HepG2 (cell line): ENCODE data around the gene ZP2. TPM values are rescaled to one million over a fixed set of nuclear protein-coding genes. Genes with fewer than 3 reads are reported as not detected.
A peak's percentile ranks its signal among the peaks of the same experiment; 100 is the strongest.

ENCODE experiments used
- ARHGAP35 ChIP-seq: sonication (generic); formaldehyde crosslinking; IDR thresholded peaks from 2 replicates; pipeline ENCODE4 v1.9.0; 2022; ENCODE audit warnings: mild to moderate bottlenecking, inconsistent platforms, moderate library complexity, missing genetic modification reagents, borderline replicate concordance
- ATF7-NPFF ChIP-seq: sonication (generic); formaldehyde crosslinking; IDR thresholded peaks from 2 replicates; pipeline ENCODE4 v1.8.1; 2023; ENCODE audit warnings: mild to moderate bottlenecking, low read depth, missing genetic modification reagents, moderate library complexity
- ELF3 ChIP-seq: IDR thresholded peaks from 2 replicates; pipeline ENCODE4 v1.6.1; 2016; ENCODE audit warnings: missing genetic modification reagents, missing compliant biosample characterization
- MTF2 ChIP-seq: sonication (generic); formaldehyde crosslinking; IDR thresholded peaks from 2 replicates; pipeline ENCODE4 v1.5.0; 2020; ENCODE audit warnings: missing genetic modification reagents, borderline replicate concordance
- MYC ChIP-seq: sonication (generic); formaldehyde crosslinking; IDR thresholded peaks from 2 replicates; pipeline ENCODE4 v1.9.0; 2021; ENCODE audit warnings: missing genetic modification reagents, borderline replicate concordance
- POLR2G ChIP-seq: fragments of 200-400 bp; formaldehyde crosslinking; IDR thresholded peaks from 2 replicates; pipeline ENCODE4 v1.6.1; 2018; ENCODE audit warnings: mild to moderate bottlenecking, low read depth, low read length, moderate library complexity
- PPARG ChIP-seq: conservative IDR thresholded peaks from 2 replicates; pipeline ENCODE4 v1.6.1; 2016; ENCODE audit warnings: missing biosample characterization, missing genetic modification reagents
- SAP130 ChIP-seq: IDR thresholded peaks from 2 replicates; pipeline ENCODE4 v1.6.1; 2016; ENCODE audit warnings: low read depth
- SP4 ChIP-seq: sonication (generic); formaldehyde crosslinking; IDR thresholded peaks from 2 replicates; pipeline ENCODE4 v1.8.1; 2023; ENCODE audit warnings: mild to moderate bottlenecking, missing genetic modification reagents
- TAF15 ChIP-seq: fragments of 200-400 bp; formaldehyde crosslinking; IDR thresholded peaks from one replicate; pipeline ENCODE4 v1.6.1; 2018; ENCODE audit warnings: mild to moderate bottlenecking, low read depth, low read length; ENCODE audit not compliant: poor library complexity, severe bottlenecking
- ZC3H13 ChIP-seq: sonication (generic); formaldehyde crosslinking; IDR thresholded peaks from 2 replicates; pipeline ENCODE4 v1.8.1; 2023; ENCODE audit warnings: mild to moderate bottlenecking, missing genetic modification reagents, moderate library complexity
- ZNF382 ChIP-seq: sonication (generic); formaldehyde crosslinking; IDR thresholded peaks from 2 replicates; pipeline ENCODE4 v1.5.0; 2020; ENCODE audit warnings: missing genetic modification reagents, mild to moderate bottlenecking, borderline replicate concordance
- ZNF616 ChIP-seq: sonication (generic); formaldehyde crosslinking; IDR thresholded peaks from 2 replicates; pipeline ENCODE4 v1.5.0; 2020; ENCODE audit warnings: low read depth, mild to moderate bottlenecking, missing genetic modification reagents
- ZSCAN30 ChIP-seq: sonication (generic); formaldehyde crosslinking; IDR thresholded peaks from 2 replicates; pipeline ENCODE4 v1.5.0; 2020; ENCODE audit warnings: mild to moderate bottlenecking, missing genetic modification reagents
- polyA plus RNA-seq, 8 experiments: library from polyadenylated mRNA; depleted of rRNA in 3 of 8; stranded (reverse) in 7 of 8; unstranded in 1 of 8; fragments of >200 nt; fragmentation: Illumina TruSeq in 4 of 8; extraction: Trizol in 4 of 8; gene quantifications; 2 replicates each; pipeline versions ENCODE4 v1.2.1 to v1.2.3, GENCODE V29; 2011 to 2016; ENCODE audit warnings: low read depth in 4 of 8, missing spikeins in 1 of 8, mixed read lengths in 1 of 8; ENCODE audit not compliant: insufficient read depth in 1 of 8
- total RNA-seq, 5 experiments: library from RNA; depleted of rRNA; stranded (reverse); fragments of >200 nt; fragmentation: Illumina TruSeq; extraction: Trizol; gene quantifications; 2 replicates each; pipeline ENCODE4 v1.2.3, GENCODE V29; 2016; ENCODE audit warnings: low read depth in 1 of 5
- TF ChIP-seq, protein P1 (sequence below): sonication (generic); formaldehyde crosslinking; IDR thresholded peaks from 2 replicates; pipeline ENCODE4 v1.9.0; 2021; ENCODE audit warnings: missing genetic modification reagents, borderline replicate concordance
- TF ChIP-seq, protein P2 (sequence below): sonication (generic); formaldehyde crosslinking; IDR thresholded peaks from 2 replicates; pipeline ENCODE4 v1.5.0; 2020; ENCODE audit warnings: mild to moderate bottlenecking, missing genetic modification reagents
- TF ChIP-seq, protein P3 (sequence below): sonication (generic); formaldehyde crosslinking; IDR thresholded peaks from 2 replicates; pipeline ENCODE4 v1.4.0; 2020; ENCODE audit warnings: mild to moderate bottlenecking, missing genetic modification reagents
- TF ChIP-seq, protein P4 (sequence below): sonication (generic); formaldehyde crosslinking; IDR thresholded peaks from 2 replicates; pipeline ENCODE4 v1.8.1; 2022; ENCODE audit warnings: low read depth, mild to moderate bottlenecking, missing genetic modification reagents

Gene ZP2
- total and polyA plus RNA-seq, 2 of the 13 experiments (the other 11 are each of a cell fraction or from before 2014, with no cell fraction given): not detected

DNA sequence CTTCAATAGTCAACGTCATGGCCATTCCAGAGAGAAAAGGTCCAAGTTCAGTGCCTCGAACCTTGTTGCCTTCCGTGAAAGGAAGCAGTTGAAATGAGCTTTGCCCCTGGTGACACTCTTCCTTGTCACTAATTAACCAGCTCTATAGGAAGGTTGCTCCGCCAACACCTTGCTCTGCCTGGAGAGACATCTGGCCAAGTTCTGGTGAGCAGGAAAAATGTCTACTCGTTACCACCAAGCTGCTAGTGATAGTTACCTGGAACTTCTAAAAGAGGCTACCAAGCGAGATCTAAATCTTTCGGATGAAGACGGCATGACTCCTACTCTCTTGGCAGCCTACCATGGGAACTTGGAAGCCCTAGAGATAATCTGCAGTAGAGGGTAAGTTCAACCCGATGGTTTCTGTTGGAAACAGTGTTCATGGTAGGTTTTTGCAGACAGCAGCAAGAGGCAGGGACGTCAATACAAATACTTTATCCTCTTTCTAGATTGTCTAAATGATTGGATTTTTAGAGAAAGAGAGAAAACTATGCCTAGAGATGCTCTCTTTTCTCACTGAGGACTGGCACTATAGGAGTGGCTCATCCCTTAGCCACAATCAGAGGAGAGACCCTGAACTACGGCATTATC lies 22.3 kb upstream of the ZP2 start, which contains the start of gene ANKS4B (continued):
- no peak for TF ChIP-seq MTF2 (CRISPR knock-in tag)
- TF ChIP-seq, protein P1, sequence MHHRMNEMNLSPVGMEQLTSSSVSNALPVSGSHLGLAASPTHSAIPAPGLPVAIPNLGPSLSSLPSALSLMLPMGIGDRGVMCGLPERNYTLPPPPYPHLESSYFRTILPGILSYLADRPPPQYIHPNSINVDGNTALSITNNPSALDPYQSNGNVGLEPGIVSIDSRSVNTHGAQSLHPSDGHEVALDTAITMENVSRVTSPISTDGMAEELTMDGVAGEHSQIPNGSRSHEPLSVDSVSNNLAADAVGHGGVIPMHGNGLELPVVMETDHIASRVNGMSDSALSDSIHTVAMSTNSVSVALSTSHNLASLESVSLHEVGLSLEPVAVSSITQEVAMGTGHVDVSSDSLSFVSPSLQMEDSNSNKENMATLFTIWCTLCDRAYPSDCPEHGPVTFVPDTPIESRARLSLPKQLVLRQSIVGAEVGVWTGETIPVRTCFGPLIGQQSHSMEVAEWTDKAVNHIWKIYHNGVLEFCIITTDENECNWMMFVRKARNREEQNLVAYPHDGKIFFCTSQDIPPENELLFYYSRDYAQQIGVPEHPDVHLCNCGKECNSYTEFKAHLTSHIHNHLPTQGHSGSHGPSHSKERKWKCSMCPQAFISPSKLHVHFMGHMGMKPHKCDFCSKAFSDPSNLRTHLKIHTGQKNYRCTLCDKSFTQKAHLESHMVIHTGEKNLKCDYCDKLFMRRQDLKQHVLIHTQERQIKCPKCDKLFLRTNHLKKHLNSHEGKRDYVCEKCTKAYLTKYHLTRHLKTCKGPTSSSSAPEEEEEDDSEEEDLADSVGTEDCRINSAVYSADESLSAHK (CRISPR knock-in tag): no peak
- no peak for TF ChIP-seq ZNF382 (CRISPR knock-in tag)
- TF ChIP-seq TAF15: no peak
- TF ChIP-seq SP4 (CRISPR knock-in tag): peak; percentile 73
- TF ChIP-seq ZNF616 (CRISPR knock-in tag): no peak
- peak; percentile 93 for TF ChIP-seq PPARG (CRISPR knock-in tag)
- TF ChIP-seq ELF3 (CRISPR knock-in tag): peak; percentile 99
- TF ChIP-seq ATF7-NPFF (CRISPR knock-in tag): peak; percentile 33; the same call in 1 of the 2 replicates
- no peak for TF ChIP-seq ZC3H13
- TF ChIP-seq ZSCAN30 (CRISPR knock-in tag): no peak
- TF ChIP-seq, protein P2, sequence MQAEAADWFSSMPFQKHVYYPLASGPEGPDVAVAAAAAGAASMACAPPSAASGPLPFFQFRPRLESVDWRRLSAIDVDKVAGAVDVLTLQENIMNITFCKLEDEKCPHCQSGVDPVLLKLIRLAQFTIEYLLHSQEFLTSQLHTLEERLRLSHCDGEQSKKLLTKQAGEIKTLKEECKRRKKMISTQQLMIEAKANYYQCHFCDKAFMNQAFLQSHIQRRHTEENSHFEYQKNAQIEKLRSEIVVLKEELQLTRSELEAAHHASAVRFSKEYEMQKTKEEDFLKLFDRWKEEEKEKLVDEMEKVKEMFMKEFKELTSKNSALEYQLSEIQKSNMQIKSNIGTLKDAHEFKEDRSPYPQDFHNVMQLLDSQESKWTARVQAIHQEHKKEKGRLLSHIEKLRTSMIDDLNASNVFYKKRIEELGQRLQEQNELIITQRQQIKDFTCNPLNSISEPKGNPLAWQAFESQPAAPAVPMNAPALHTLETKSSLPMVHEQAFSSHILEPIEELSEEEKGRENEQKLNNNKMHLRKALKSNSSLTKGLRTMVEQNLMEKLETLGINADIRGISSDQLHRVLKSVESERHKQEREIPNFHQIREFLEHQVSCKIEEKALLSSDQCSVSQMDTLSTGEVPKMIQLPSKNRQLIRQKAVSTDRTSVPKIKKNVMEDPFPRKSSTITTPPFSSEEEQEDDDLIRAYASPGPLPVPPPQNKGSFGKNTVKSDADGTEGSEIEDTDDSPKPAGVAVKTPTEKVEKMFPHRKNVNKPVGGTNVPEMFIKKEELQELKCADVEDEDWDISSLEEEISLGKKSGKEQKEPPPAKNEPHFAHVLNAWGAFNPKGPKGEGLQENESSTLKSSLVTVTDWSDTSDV (CRISPR knock-in tag): no peak
- TF ChIP-seq, protein P3, sequence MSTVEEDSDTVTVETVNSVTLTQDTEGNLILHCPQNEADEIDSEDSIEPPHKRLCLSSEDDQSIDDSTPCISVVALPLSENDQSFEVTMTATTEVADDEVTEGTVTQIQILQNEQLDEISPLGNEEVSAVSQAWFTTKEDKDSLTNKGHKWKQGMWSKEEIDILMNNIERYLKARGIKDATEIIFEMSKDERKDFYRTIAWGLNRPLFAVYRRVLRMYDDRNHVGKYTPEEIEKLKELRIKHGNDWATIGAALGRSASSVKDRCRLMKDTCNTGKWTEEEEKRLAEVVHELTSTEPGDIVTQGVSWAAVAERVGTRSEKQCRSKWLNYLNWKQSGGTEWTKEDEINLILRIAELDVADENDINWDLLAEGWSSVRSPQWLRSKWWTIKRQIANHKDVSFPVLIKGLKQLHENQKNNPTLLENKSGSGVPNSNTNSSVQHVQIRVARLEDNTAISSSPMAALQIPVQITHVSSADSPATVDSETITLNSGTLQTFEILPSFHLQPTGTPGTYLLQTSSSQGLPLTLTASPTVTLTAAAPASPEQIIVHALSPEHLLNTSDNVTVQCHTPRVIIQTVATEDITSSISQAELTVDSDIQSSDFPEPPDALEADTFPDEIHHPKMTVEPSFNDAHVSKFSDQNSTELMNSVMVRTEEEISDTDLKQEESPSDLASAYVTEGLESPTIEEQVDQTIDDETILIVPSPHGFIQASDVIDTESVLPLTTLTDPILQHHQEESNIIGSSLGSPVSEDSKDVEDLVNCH: no peak
- TF ChIP-seq, protein P4, sequence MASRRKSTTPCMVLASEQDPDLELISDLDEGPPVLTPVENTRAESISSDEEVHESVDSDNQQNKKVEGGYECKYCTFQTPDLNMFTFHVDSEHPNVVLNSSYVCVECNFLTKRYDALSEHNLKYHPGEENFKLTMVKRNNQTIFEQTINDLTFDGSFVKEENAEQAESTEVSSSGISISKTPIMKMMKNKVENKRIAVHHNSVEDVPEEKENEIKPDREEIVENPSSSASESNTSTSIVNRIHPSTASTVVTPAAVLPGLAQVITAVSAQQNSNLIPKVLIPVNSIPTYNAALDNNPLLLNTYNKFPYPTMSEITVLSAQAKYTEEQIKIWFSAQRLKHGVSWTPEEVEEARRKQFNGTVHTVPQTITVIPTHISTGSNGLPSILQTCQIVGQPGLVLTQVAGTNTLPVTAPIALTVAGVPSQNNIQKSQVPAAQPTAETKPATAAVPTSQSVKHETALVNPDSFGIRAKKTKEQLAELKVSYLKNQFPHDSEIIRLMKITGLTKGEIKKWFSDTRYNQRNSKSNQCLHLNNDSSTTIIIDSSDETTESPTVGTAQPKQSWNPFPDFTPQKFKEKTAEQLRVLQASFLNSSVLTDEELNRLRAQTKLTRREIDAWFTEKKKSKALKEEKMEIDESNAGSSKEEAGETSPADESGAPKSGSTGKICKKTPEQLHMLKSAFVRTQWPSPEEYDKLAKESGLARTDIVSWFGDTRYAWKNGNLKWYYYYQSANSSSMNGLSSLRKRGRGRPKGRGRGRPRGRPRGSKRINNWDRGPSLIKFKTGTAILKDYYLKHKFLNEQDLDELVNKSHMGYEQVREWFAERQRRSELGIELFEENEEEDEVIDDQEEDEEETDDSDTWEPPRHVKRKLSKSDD (CRISPR knock-in tag): no peak
- peak; percentile 98 for TF ChIP-seq SAP130
- TF ChIP-seq MYC (CRISPR knock-in tag): peak; percentile 23; the same call in 1 of the 2 replicates
- peak; percentile 95 for TF ChIP-seq POLR2G
- TF ChIP-seq ARHGAP35: no peak
